Right cardiac atrium (tissue), 5 donors: ENCODE measurements around the gene CDC14A. TPM values are rescaled to one million over a fixed set of nuclear protein-coding genes. Genes with fewer than 3 reads are reported as not detected.
A peak's percentile ranks its signal among the peaks of the same experiment; 100 is the strongest.

Source experiments
- ATAC-seq, 2 donors: fragments of 200-7000 bp; cut with Tn5 transposase; one replicate each; pipeline versions ENCODE4 v1.8.0 to v1.9.1; 2020; ENCODE audit warnings: moderate library complexity in 2 of 2, mild to moderate bottlenecking in 1 of 2
- DNase-seq, 3 donors: peaks; one replicate each; pipeline ENCODE4 v3.0.0-alpha.2; 2020
- H3K27ac ChIP-seq: one replicate; pipeline ENCODE4 v1.5.1; 2013; ENCODE audit warnings: mild to moderate bottlenecking, low read length, control low read depth, moderate library complexity
- H3K27me3 ChIP-seq: one replicate; pipeline ENCODE4 v1.6.1; 2013; ENCODE audit not compliant: control insufficient read depth, insufficient read depth
- H3K4me1 ChIP-seq: one replicate; pipeline ENCODE4 v1.6.1; 2013; ENCODE audit warnings: low read length; ENCODE audit not compliant: control insufficient read depth, insufficient read depth
- H3K4me3 ChIP-seq: one replicate; pipeline ENCODE4 v1.5.1; 2013; ENCODE audit warnings: low read length, control low read depth
- H3K9me3 ChIP-seq: one replicate; pipeline ENCODE4 v1.6.1; 2013; ENCODE audit warnings: low read length; ENCODE audit not compliant: control insufficient read depth
- WGBS: extraction: QIAGEN DNeasy Blood & Tissue Kit; methylation state at CpG from one replicate; pipeline ENCODE4 v1.1.7; 2013; 5-methylcytosine and 5-hydroxymethylcytosine counted together
- intact Hi-C, 4 donors: fragments of 100-400 bp; cut with DNase I; formaldehyde crosslinking; loops; one replicate each; pipeline versions ENCODE4 v1.11.0 to v1.14.0; 2022 to 2023
- long read RNA-seq, 4 donors: library from polyadenylated mRNA; unstranded; transcript quantifications; one replicate each; pipeline ENCODE4 v2.0.0, GENCODE V29; 2020 to 2021
- polyA plus RNA-seq: library from polyadenylated mRNA; stranded (reverse); fragments of 200-250 nt; gene quantifications from one replicate; pipeline ENCODE4 v1.2.3, GENCODE V29; 2013
- total RNA-seq, 4 donors: library from RNA; stranded (reverse); fragmentation: NEBNext Ultra II Directional; extraction: Animal tissue kit (Norgen Biotek cat#: 25700); gene quantifications; one replicate each; pipeline ENCODE4 v1.2.1, GENCODE V29; 2021
- donor health status: healthy with polysubstance abuse.
- donor health status: DM: no; HTN: yes; CAD: no.
- donor health status: DM: no; HTN: no; CAD: no.
- donor health status: DM: no; HTN: yes; CAD: no; lungs with severe emphysema.
- donor health status: DM: yes; HTN: yes; CAD: no.

CDC14A gene, protein sequence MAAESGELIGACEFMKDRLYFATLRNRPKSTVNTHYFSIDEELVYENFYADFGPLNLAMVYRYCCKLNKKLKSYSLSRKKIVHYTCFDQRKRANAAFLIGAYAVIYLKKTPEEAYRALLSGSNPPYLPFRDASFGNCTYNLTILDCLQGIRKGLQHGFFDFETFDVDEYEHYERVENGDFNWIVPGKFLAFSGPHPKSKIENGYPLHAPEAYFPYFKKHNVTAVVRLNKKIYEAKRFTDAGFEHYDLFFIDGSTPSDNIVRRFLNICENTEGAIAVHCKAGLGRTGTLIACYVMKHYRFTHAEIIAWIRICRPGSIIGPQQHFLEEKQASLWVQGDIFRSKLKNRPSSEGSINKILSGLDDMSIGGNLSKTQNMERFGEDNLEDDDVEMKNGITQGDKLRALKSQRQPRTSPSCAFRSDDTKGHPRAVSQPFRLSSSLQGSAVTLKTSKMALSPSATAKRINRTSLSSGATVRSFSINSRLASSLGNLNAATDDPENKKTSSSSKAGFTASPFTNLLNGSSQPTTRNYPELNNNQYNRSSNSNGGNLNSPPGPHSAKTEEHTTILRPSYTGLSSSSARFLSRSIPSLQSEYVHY
- total RNA-seq (1 to 10 TPM; 3.6 to 5.2 (median 4.8) TPM), polyA plus RNA-seq (1.9 TPM)
- long read RNA-seq, donor 1, full-length matches to known transcripts, result 1 of 4 reads
- long read RNA-seq, donor 1, partial matches to known transcripts, result 0 of 4 reads
- long read RNA-seq, donor 1, other reads (novel, unspliced or antisense), result 3 of 4 reads
- long read RNA-seq, donor 2, result 0 reads
- long read RNA-seq, donor 3, full-length matches to known transcripts, result 4 of 9 reads
- long read RNA-seq, donor 3, partial matches to known transcripts, result 4 of 9 reads
- long read RNA-seq, donor 3, other reads (novel, unspliced or antisense), result 1 of 9 reads
- long read RNA-seq, donor 4, partial matches to known transcripts, result 0 of 1 reads
- long read RNA-seq, donor 4, other reads (novel, unspliced or antisense), result 1 of 1 reads

GRCh38 chr1:100352267-100353070 is at the start of gene CDC14A:
CDC14A (plus strand) TSS chr1:100352506; CDS start chr1:100352955, 449 bp downstream.
- ATAC-seq, result peak; percentile 95 to 96
- Histone ChIP-seq H3K27ac (peak within 1 kb of the TSS; percentile 92), H3K4me1 (peaks cover 2% of the 10 kb centered on the region), H3K27me3 (no peaks in the 10 kb centered on the region), H3K4me3 (peak within 1 kb of the TSS; percentile 65), H3K9me3 (no peaks in the 10 kb centered on the region)
- intact Hi-C loops, result loop anchor here in 2 of 4 donors (5.0 to 10.0 kb wide), 3 partner anchors 60 to 102 kb away; no protein-coding TSS in a partner anchor
- under 1% methylated on average over 65 of the region's 65 CpGs for WGBS
- DNase-seq, result peak; percentile 95 to 97 (median 97)

GRCh38 chr1:100302739-100303138 is 49.6 kb upstream of the CDC14A start:
- no peak overlapping the region for H3K4me3 ChIP-seq
- WGBS, result 98% methylated on average over 2 of the region's 2 CpGs
- H3K27me3 ChIP-seq, result no peaks in the 10 kb centered on the region
- ATAC-seq (no peak), DNase-seq (no peak)
- no peaks in the 10 kb centered on the region for H3K9me3 ChIP-seq
- H3K27ac ChIP-seq, result no peak overlapping the region
- H3K4me1 ChIP-seq, result peaks cover 1% of the 10 kb centered on the region
- intact Hi-C loops, result no loop called here

GRCh38 chr1:100304227-100304626 is 48.1 kb upstream of the CDC14A start:
- Histone ChIP-seq H3K9me3 (no peaks in the 10 kb centered on the region), H3K4me1 (peaks cover 1% of the 10 kb centered on the region), H3K27ac (no peak overlapping the region), H3K27me3 (no peaks in the 10 kb centered on the region), H3K4me3 (no peak overlapping the region)
- WGBS, result 93% methylated on average over 2 of the region's 2 CpGs
- ATAC-seq (no peak), DNase-seq (no peak)
- intact Hi-C loops, result no loop called here

DNA sequence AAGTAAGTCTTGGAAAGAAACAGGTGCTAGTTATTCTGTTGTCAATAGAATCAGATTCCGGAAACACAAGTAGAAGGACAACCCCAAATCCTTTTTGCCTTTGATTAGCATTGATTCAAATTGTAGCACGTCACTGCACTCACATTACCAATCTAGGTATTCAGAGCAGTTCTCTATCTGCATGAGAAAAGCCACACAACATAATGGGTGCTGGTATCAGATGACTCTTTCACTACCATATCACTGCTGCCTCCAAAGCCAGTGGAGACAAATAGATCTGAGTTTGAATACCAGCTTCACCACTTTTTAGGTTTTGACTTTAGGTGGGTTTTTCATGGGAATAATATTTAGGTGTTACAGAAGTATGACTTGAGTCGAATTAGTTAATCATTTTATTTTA is 47.4 kb upstream of the CDC14A start:
- intact Hi-C loops, result no loop called here
- H3K9me3 ChIP-seq, result no peaks in the 10 kb centered on the region
- 84% methylated on average over 3 of the region's 3 CpGs for WGBS
- DNase-seq (no peak), ATAC-seq (no peak)
- H3K4me1 ChIP-seq, result peaks cover 1% of the 10 kb centered on the region
- no peaks in the 10 kb centered on the region for H3K27me3 ChIP-seq
- H3K27ac ChIP-seq, result no peak overlapping the region
- no peak overlapping the region for H3K4me3 ChIP-seq

GRCh38 chr1:100305954-100306353 is 46.4 kb upstream of the CDC14A start:
- H3K4me3 ChIP-seq, result no peak overlapping the region
- intact Hi-C loops, result loop anchor here in 1 of 4 donors (2.0 kb wide), 1 partner anchor 33 kb away; no protein-coding TSS in a partner anchor
- H3K4me1 ChIP-seq, result no peaks in the 10 kb centered on the region
- H3K9me3 ChIP-seq, result no peaks in the 10 kb centered on the region
- WGBS, result 89% methylated on average over 3 of the region's 3 CpGs
- no peaks in the 10 kb centered on the region for H3K27me3 ChIP-seq
- no peak for DNase-seq
- no peak overlapping the region for H3K27ac ChIP-seq
- ATAC-seq, result no peak

GRCh38 chr1:100306735-100307313 is 45.5 kb upstream of the CDC14A start:
- Histone ChIP-seq H3K4me3 (no peak overlapping the region), H3K4me1 (no peaks in the 10 kb centered on the region), H3K9me3 (no peaks in the 10 kb centered on the region), H3K27me3 (no peaks in the 10 kb centered on the region), H3K27ac (no peak overlapping the region)
- intact Hi-C loops, result loop anchor here in 1 of 4 donors (2.0 kb wide), 1 partner anchor 32 kb away; no protein-coding TSS in a partner anchor
- DNase-seq, result no peak
- no peak for ATAC-seq
- WGBS, result 73% methylated on average over 2 of the region's 2 CpGs

DNA sequence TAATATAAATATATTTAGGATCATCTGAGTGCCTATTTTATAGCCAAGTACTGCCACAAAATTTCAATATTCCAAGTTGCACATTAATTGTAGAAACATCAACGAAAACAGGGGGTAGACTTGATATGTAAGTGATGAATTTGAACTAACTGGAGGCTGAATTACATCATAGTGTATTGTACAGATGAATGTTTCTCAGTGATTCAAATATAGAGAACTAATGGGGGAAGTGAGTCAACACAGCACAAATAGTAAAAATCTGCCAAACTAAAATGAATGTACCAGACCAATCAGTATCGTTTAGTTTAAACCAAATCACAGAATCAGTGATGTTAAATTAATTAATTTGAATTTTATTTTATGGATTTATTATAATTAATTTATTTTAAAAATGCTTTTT is 43.5 kb upstream of the CDC14A start:
- DNase-seq, result no peak
- intact Hi-C loops, result no loop called here
- no peak overlapping the region for H3K27ac ChIP-seq
- no peak for ATAC-seq
- 70% methylated on average over 2 of the region's 2 CpGs for WGBS
- H3K27me3 ChIP-seq, result no peaks in the 10 kb centered on the region
- H3K9me3 ChIP-seq, result no peaks in the 10 kb centered on the region
- no peak overlapping the region for H3K4me3 ChIP-seq
- H3K4me1 ChIP-seq, result no peaks in the 10 kb centered on the region

DNA sequence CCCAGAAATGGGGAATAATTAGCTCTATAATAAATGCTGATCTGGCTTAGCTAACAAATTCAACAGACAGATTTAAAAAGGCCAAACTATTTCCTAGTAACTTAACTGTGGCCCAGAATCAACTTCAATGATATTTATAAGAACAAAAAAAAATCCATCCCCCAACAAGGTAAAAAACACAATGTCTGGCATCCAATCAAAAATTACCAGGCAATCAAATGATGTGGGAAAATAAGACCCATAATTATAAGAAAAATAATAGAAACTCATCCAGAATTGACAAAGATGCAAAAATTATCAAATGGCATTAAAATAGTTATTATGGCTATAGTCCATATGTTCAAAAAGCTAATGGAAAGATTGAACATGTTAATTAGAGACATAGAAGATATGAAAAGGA is 42.4 kb upstream of the CDC14A start:
- ATAC-seq (no peak), DNase-seq (no peak)
- Histone ChIP-seq H3K27me3 (no peaks in the 10 kb centered on the region), H3K4me3 (no peak overlapping the region), H3K4me1 (no peaks in the 10 kb centered on the region), H3K27ac (no peak overlapping the region), H3K9me3 (no peaks in the 10 kb centered on the region)
- intact Hi-C loops, result no loop called here

DNA sequence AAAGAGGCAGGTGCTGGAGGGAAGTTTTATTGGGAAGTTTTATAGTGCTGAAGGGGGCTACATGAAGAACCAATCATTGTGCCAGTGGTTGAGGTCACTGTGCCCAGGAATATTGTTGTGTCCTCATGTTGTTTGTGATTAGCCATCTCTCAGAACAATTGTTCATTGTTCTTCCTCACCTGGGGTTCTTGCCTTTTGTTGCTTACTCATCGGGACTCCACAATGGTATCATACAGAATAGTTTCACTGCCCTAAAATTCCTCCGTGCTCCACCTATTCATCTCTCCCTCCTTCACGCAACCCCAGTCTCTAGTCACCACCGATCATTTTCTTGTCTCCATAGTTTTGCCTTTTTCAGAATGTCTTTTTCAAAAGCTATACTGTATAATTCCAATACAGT is 38.9 kb upstream of the CDC14A start:
- Histone ChIP-seq H3K4me1 (no peaks in the 10 kb centered on the region), H3K4me3 (no peak overlapping the region), H3K27me3 (no peaks in the 10 kb centered on the region), H3K27ac (no peak overlapping the region), H3K9me3 (peaks cover 4% of the 10 kb centered on the region)
- intact Hi-C loops, result no loop called here
- DNase-seq (no peak), ATAC-seq (no peak)
- 83% methylated on average over 4 of the region's 4 CpGs for WGBS

DNA sequence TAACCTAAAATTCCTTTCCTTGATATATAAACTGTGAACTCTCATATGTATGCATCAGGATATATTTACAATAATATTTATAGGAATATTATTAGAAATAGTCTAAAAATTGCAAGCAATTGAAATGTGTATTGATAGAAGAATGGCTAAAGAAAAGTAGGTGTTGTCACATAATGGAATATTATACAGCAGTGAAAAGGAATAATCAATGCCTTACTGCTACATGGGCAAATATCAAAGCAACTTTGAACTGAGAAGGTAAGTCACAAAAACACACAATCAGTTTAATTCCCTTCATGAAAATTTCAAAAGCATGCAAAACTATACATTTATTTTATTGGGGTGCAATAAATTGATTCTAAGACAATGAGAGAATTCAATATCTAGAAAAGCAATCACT is 35.7 kb upstream of the CDC14A start:
- Histone ChIP-seq H3K4me1 (no peaks in the 10 kb centered on the region), H3K27ac (no peak overlapping the region), H3K27me3 (no peaks in the 10 kb centered on the region), H3K9me3 (peaks cover 4% of the 10 kb centered on the region), H3K4me3 (no peak overlapping the region)
- ATAC-seq (no peak), DNase-seq (no peak)
- intact Hi-C loops, result no loop called here
